ENCODE data around the gene INO80B. TPM values are rescaled to one million over a fixed set of nuclear protein-coding genes. Genes with fewer than 3 reads are reported as not detected.

Gene INO80B
- total RNA-seq, 1 donor: 11.7 TPM

GRCh38 chr2:74444498-74445318 lies 10.2 kb upstream of the INO80B start:
- TF ChIP-seq CTCF (IDR thresholded peaks at IDR 0.05; ENCODE audit: insufficient read depth, low read depth, low read length): no peak
- H3K4me3 ChIP-seq (ENCODE audit: low read depth, low read length): no peak overlapping the region
- no peak for DNase-seq (ENCODE audit: low read depth)

GRCh38 chr2:74447230-74447999 lies 7.5 kb upstream of the INO80B start:
- H3K4me3 ChIP-seq (ENCODE audit: low read depth, low read length): no peak overlapping the region
- no peak for TF ChIP-seq CTCF (IDR thresholded peaks at IDR 0.05; ENCODE audit: insufficient read depth, low read depth, low read length)
- no peak for DNase-seq (ENCODE audit: low read depth)

GRCh38 chr2:74448771-74449170 lies 6.1 kb upstream of the INO80B start:
- H3K4me3 ChIP-seq (ENCODE audit: low read depth, low read length): no peak overlapping the region
- DNase-seq (ENCODE audit: low read depth): no peak
- TF ChIP-seq CTCF (IDR thresholded peaks at IDR 0.05; ENCODE audit: insufficient read depth, low read depth, low read length): no peak

- DNase-seq (ENCODE audit: low read depth): no peak
- no peak overlapping the region for H3K4me3 ChIP-seq (ENCODE audit: low read depth, low read length)
- TF ChIP-seq CTCF (IDR thresholded peaks at IDR 0.05; ENCODE audit: insufficient read depth, low read depth, low read length): no peak
Observed at GRCh38 chr2:74450570-74451190, 4.2 kb upstream of the INO80B start.

- no peak for DNase-seq (ENCODE audit: low read depth)
- peak overlapping the region; percentile 79 for H3K4me3 ChIP-seq (ENCODE audit: low read depth, low read length)
- no peak for TF ChIP-seq CTCF (IDR thresholded peaks at IDR 0.05; ENCODE audit: insufficient read depth, low read depth, low read length)
Observed at GRCh38 chr2:74457129-74457548, 2.3 kb downstream of the INO80B start.

GRCh38 chr2:74457549-74458131 lies 2.8 kb downstream of the INO80B start:
- peak overlapping the region; percentile 79 for H3K4me3 ChIP-seq (ENCODE audit: low read depth, low read length)
- no peak for DNase-seq (ENCODE audit: low read depth)
- no peak for TF ChIP-seq CTCF (IDR thresholded peaks at IDR 0.05; ENCODE audit: insufficient read depth, low read depth, low read length)
